MM.1S (cell line): ENCODE data around the gene LEF1.

Experiments
- DNase-seq: peaks from one replicate; pipeline ENCODE4 v3.0.0-alpha.2; 2015
- H2AFZ ChIP-seq: fragments of 300-600 bp; sonication (generic); 2 replicates; pipeline ENCODE4 v1.6.0; 2016; ENCODE audit warnings: antibody characterized with exemption, low read length
- H3F3A ChIP-seq: fragments of 300-600 bp; sonication (generic); 2 replicates; pipeline ENCODE4 v1.6.1; 2016; ENCODE audit warnings: mild to moderate bottlenecking, antibody characterized with exemption, low read length, moderate library complexity, mixed read lengths; ENCODE audit not compliant: insufficient read depth
- H3K27ac ChIP-seq: fragments of 300-600 bp; sonication (generic); 2 replicates; pipeline ENCODE4 v1.5.1; 2016; ENCODE audit warnings: mild to moderate bottlenecking, low read length
- H3K27me3 ChIP-seq: fragments of 300-600 bp; sonication (generic); replicated peaks from 2 replicates; pipeline ENCODE4 v1.6.0; 2016; ENCODE audit warnings: low read length; ENCODE audit not compliant: insufficient read depth
- H3K36me3 ChIP-seq: fragments of 300-600 bp; sonication (generic); replicated peaks from 2 replicates; pipeline ENCODE4 v1.6.1; 2016; ENCODE audit warnings: mild to moderate bottlenecking, low read length, mixed read lengths; ENCODE audit not compliant: insufficient read depth
- H3K4me1 ChIP-seq: fragments of 300-600 bp; sonication (generic); 2 replicates; pipeline ENCODE4 v1.6.1; 2016; ENCODE audit warnings: low read length, mixed read lengths
- H3K4me2 ChIP-seq: fragments of 300-600 bp; sonication (generic); 2 replicates; pipeline ENCODE4 v1.6.0; 2016; ENCODE audit warnings: low read depth, low read length
- H3K4me3 ChIP-seq: fragments of 300-600 bp; sonication (generic); 2 replicates; pipeline ENCODE4 v1.5.1; 2016; ENCODE audit warnings: low read length, mixed read lengths
- H3K79me2 ChIP-seq: fragments of 300-600 bp; sonication (generic); 2 replicates; pipeline ENCODE4 v1.6.1; 2016; ENCODE audit warnings: mixed run types, low read length, mixed read lengths
- H3K9ac ChIP-seq: fragments of 300-600 bp; sonication (generic); 2 replicates; pipeline ENCODE4 v1.6.1; 2016; ENCODE audit warnings: low read length, mixed read lengths
- H3K9me2 ChIP-seq: fragments of 300-600 bp; sonication (generic); replicated peaks from 2 replicates; pipeline ENCODE4 v1.6.1; 2016; ENCODE audit warnings: mild to moderate bottlenecking, low read length, mixed read lengths; ENCODE audit not compliant: insufficient read depth
- H3K9me3 ChIP-seq: fragments of 300-600 bp; sonication (generic); replicated peaks from 2 replicates; pipeline ENCODE4 v1.6.1; 2016; ENCODE audit warnings: mild to moderate bottlenecking, low read length, mixed read lengths; ENCODE audit not compliant: insufficient read depth
- H4K20me1 ChIP-seq: fragments of 300-600 bp; sonication (generic); 2 replicates; pipeline ENCODE4 v1.6.1; 2016; ENCODE audit warnings: mild to moderate bottlenecking, low read length, moderate library complexity, mixed read lengths; ENCODE audit not compliant: insufficient read depth
- CTCF ChIP-seq: fragments of 300-600 bp; sonication (generic); IDR thresholded peaks from 2 replicates; pipeline ENCODE4 v1.5.1; 2016; ENCODE audit warnings: antibody characterized with exemption, low read length, mixed read lengths
- EZH2 ChIP-seq: fragments of 300-600 bp; sonication (generic); optimal IDR thresholded peaks from 2 replicates; pipeline ENCODE3; 2017; ENCODE audit warnings: low read depth, mild to moderate bottlenecking, antibody characterized with exemption, low read length, mixed read lengths
- EZH2phosphoT487 ChIP-seq: fragments of 300-600 bp; sonication (generic); IDR thresholded peaks from 2 replicates; pipeline ENCODE4 v1.6.1; 2018; ENCODE audit warnings: antibody characterized with exemption, low read length

The LEF1 gene

GRCh38 chr4:108107101-108107500 is 61.6 kb downstream of the LEF1 start:
- H3K9ac ChIP-seq = no peak overlapping the region
- H3K79me2 ChIP-seq = peaks cover 82% of the 10 kb centered on the region
- no peaks in the 10 kb centered on the region for H3K36me3 ChIP-seq
- H2AFZ ChIP-seq = no peak overlapping the region
- H3K9me3 ChIP-seq = no peaks in the 10 kb centered on the region
- no peaks in the 10 kb centered on the region for H3K9me2 ChIP-seq
- H3K27me3 ChIP-seq = no peaks in the 10 kb centered on the region
- no peak for DNase-seq
- H3K4me1 ChIP-seq = peaks cover 19% of the 10 kb centered on the region
- H3K4me3 ChIP-seq = no peak overlapping the region
- H3K4me2 ChIP-seq = no peak overlapping the region
- H3K27ac ChIP-seq = no peak overlapping the region
- peaks cover 15% of the 10 kb centered on the region; the same call in 1 of the 2 replicates for H4K20me1 ChIP-seq
- H3F3A ChIP-seq = no peaks in the 10 kb centered on the region; the same call in 1 of the 2 replicates
- TF ChIP-seq EZH2phosphoT487 (no peak), EZH2 (no peak), CTCF (no peak)

DNA sequence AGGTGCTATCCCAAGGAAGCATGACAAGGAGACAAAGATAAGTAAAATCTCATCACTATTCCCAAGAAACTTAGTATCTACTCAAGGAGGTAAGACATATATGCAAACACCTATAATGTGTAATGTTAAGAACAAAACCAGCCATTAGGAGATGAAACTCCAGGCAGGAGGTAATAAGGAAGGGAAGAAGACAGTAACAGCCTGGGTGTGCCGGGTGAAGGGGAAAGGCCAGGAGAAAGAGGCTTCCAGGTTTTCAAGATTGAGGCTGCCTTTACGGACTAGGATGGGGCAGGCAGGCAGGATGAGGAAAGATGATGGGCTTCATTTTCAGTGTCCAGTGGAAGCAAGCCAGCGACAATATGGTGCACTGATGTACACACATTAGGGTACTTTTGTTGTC is 62.5 kb downstream of the LEF1 start:
- H4K20me1 ChIP-seq = peaks cover 15% of the 10 kb centered on the region; the same call in 1 of the 2 replicates
- H3K9me2 ChIP-seq = no peaks in the 10 kb centered on the region
- no peaks in the 10 kb centered on the region for H3K9me3 ChIP-seq
- H2AFZ ChIP-seq = no peak overlapping the region
- no peaks in the 10 kb centered on the region for H3K36me3 ChIP-seq
- H3K79me2 ChIP-seq = peaks cover 74% of the 10 kb centered on the region
- TF ChIP-seq EZH2 (no peak), EZH2phosphoT487 (no peak), CTCF (no peak)
- H3K4me3 ChIP-seq = no peak overlapping the region
- no peaks in the 10 kb centered on the region for H3K27me3 ChIP-seq
- no peak overlapping the region for H3K4me2 ChIP-seq
- H3K4me1 ChIP-seq = peaks cover 16% of the 10 kb centered on the region
- no peak overlapping the region for H3K9ac ChIP-seq
- H3F3A ChIP-seq = no peaks in the 10 kb centered on the region; the same call in 1 of the 2 replicates
- DNase-seq = no peak
- H3K27ac ChIP-seq = no peak overlapping the region

GRCh38 chr4:108103099-108103862 is 65.5 kb downstream of the LEF1 start:
- Histone ChIP-seq H3K9ac (no peak overlapping the region), H3K27me3 (no peaks in the 10 kb centered on the region), H3K9me3 (no peaks in the 10 kb centered on the region), H3K4me1 (no peaks in the 10 kb centered on the region), H3K4me3 (no peak overlapping the region), H4K20me1 (no peaks in the 10 kb centered on the region), H2AFZ (no peak overlapping the region), H3K79me2 (peaks cover 59% of the 10 kb centered on the region), H3K36me3 (no peaks in the 10 kb centered on the region), H3K4me2 (no peak overlapping the region), H3K27ac (no peak overlapping the region), H3K9me2 (no peaks in the 10 kb centered on the region), H3F3A (no peaks in the 10 kb centered on the region)
- no peak for DNase-seq
- TF ChIP-seq EZH2phosphoT487 = no peak
- TF ChIP-seq EZH2 = no peak
- TF ChIP-seq CTCF = no peak
